H9 (cell line): ENCODE results near the gene KRTAP9-3. TPM values are rescaled to one million over a fixed set of nuclear protein-coding genes. Genes with fewer than 3 reads are reported as not detected.

ENCODE experiments used
- DNase-seq: peaks from one replicate; pipeline ENCODE4 v3.0.0-alpha.2; 2017
- H2AFZ ChIP-seq: one replicate; pipeline ENCODE4 v1.6.1; 2013; ENCODE audit warnings: mild to moderate bottlenecking, low read length, control low read depth, moderate library complexity
- H2AK5ac ChIP-seq: 2 replicates; pipeline ENCODE4 v1.6.1; 2013; ENCODE audit warnings: low read length, control low read depth, mixed read lengths; ENCODE audit not compliant: insufficient read length
- H2BK120ac ChIP-seq: one replicate; pipeline ENCODE4 v1.6.1; 2013; ENCODE audit warnings: low read depth, mild to moderate bottlenecking, low read length, control low read depth, inconsistent platforms; ENCODE audit not compliant: poor library complexity, severe bottlenecking
- H2BK12ac ChIP-seq: 2 replicates; pipeline ENCODE4 v1.6.1; 2013; ENCODE audit warnings: low read length, control low read depth, mixed read lengths, low read depth; ENCODE audit not compliant: insufficient read length
- H2BK15ac ChIP-seq: 2 replicates; pipeline ENCODE4 v1.6.1; 2013; ENCODE audit warnings: low read depth, low read length, control low read depth
- H2BK20ac ChIP-seq: one replicate; pipeline ENCODE4 v1.6.1; 2013; ENCODE audit warnings: low read depth, mild to moderate bottlenecking, low read length, control low read depth, inconsistent platforms; ENCODE audit not compliant: poor library complexity, severe bottlenecking
- H2BK5ac ChIP-seq: 2 replicates; pipeline ENCODE4 v1.6.1; 2013; ENCODE audit warnings: low read length, control low read depth, mixed read lengths; ENCODE audit not compliant: insufficient read length
- H3K14ac ChIP-seq: 2 replicates; pipeline ENCODE4 v1.6.1; 2013; ENCODE audit warnings: low read length, control low read depth; ENCODE audit not compliant: insufficient read depth
- H3K18ac ChIP-seq: 2 replicates; pipeline ENCODE4 v1.6.1; 2013; ENCODE audit warnings: low read depth, mild to moderate bottlenecking, mixed read lengths, low read length, control low read depth; ENCODE audit not compliant: insufficient read length
- H3K23ac ChIP-seq: 2 replicates; pipeline ENCODE4 v1.6.1; 2013; ENCODE audit warnings: low read length, control low read depth, mixed read lengths, low read depth; ENCODE audit not compliant: insufficient read length
- H3K23me2 ChIP-seq: 2 replicates; pipeline ENCODE4 v1.6.1; 2013; ENCODE audit warnings: low read depth, mild to moderate bottlenecking, mixed read lengths, low read length, control low read depth; ENCODE audit not compliant: insufficient read length, poor library complexity, severe bottlenecking
- H3K27ac ChIP-seq: 2 replicates; pipeline ENCODE4 v1.5.1; 2013; ENCODE audit warnings: low read length, control low read depth, mixed read lengths, low read depth; ENCODE audit not compliant: insufficient read length
- H3K27me3 ChIP-seq: 2 replicates; pipeline ENCODE4 v1.6.1; 2013; ENCODE audit warnings: low read length, control low read depth, inconsistent platforms; ENCODE audit not compliant: insufficient read depth
- H3K4ac ChIP-seq: 2 replicates; pipeline ENCODE4 v1.6.1; 2013; ENCODE audit warnings: low read depth, mild to moderate bottlenecking, control low read depth, inconsistent platforms, low read length, moderate library complexity
- H3K4me1 ChIP-seq: 2 replicates; pipeline ENCODE4 v1.6.1; 2013; ENCODE audit warnings: low read length, control low read depth, inconsistent platforms; ENCODE audit not compliant: insufficient read depth
- H3K4me2 ChIP-seq: 2 replicates; pipeline ENCODE4 v1.6.1; 2013; ENCODE audit warnings: low read length, control low read depth, mixed read lengths; ENCODE audit not compliant: insufficient read length, insufficient read depth
- H3K56ac ChIP-seq: 2 replicates; pipeline ENCODE4 v1.6.1; 2013; ENCODE audit warnings: low read depth, mild to moderate bottlenecking, mixed read lengths, low read length, control low read depth; ENCODE audit not compliant: insufficient read length
- H3K79me1 ChIP-seq: 2 replicates; pipeline ENCODE4 v1.6.1; 2013; ENCODE audit warnings: low read depth, mild to moderate bottlenecking, moderate library complexity, low read length, control low read depth, inconsistent platforms; ENCODE audit not compliant: insufficient read depth, poor library complexity, severe bottlenecking
- H3K79me2 ChIP-seq: 2 replicates; pipeline ENCODE4 v1.6.1; 2013; ENCODE audit warnings: low read length, control low read depth, inconsistent platforms; ENCODE audit not compliant: insufficient read depth
- H3K9ac ChIP-seq: 2 replicates; pipeline ENCODE4 v1.6.1; 2013; ENCODE audit warnings: low read length, control low read depth, mixed read lengths; ENCODE audit not compliant: insufficient read length; ENCODE audit errors: extremely low read depth
- H3K9me3 ChIP-seq: one replicate; pipeline ENCODE4 v1.6.1; 2013; ENCODE audit warnings: low read depth, low read length, inconsistent platforms; ENCODE audit not compliant: control insufficient read depth
- H3T11ph ChIP-seq: one replicate; pipeline ENCODE4 v1.6.1; 2013; ENCODE audit warnings: mild to moderate bottlenecking, low read length, control low read depth, inconsistent platforms
- H4K20me1 ChIP-seq: one replicate; pipeline ENCODE4 v1.6.1; 2013; ENCODE audit not compliant: control insufficient read depth, insufficient read length, insufficient read depth
- H4K5ac ChIP-seq: 2 replicates; pipeline ENCODE4 v1.6.1; 2013; ENCODE audit warnings: low read depth, mild to moderate bottlenecking, mixed read lengths, low read length, control low read depth; ENCODE audit not compliant: insufficient read length
- H4K8ac ChIP-seq: replicated peaks from 2 replicates; pipeline ENCODE4 v1.6.1; 2013; ENCODE audit warnings: low read length, control low read depth, mixed read lengths, low read depth; ENCODE audit not compliant: insufficient read length
- H4K91ac ChIP-seq: 2 replicates; pipeline ENCODE4 v1.6.1; 2013; ENCODE audit warnings: low read depth, mild to moderate bottlenecking, moderate library complexity, mixed read lengths, low read length, control low read depth; ENCODE audit not compliant: insufficient read length
- H3K27ac Mint-ChIP-seq, 3 experiments: 2 replicates in 2 of 3; 3 replicates in 1 of 3; pipeline ENCODE4 v1.8.0; 2020 to 2021; ENCODE audit warnings: mixed read lengths in 3 of 3, mild to moderate bottlenecking in 1 of 3, moderate library complexity in 1 of 3
- H3K27me3 Mint-ChIP-seq: 2 replicates; pipeline ENCODE4 v1.8.0; 2021; ENCODE audit warnings: low read depth, mild to moderate bottlenecking, moderate library complexity, mixed read lengths
- H3K36me3 Mint-ChIP-seq, 3 experiments: 2 replicates in 2 of 3; 3 replicates in 1 of 3; pipeline ENCODE4 v1.8.0; 2020 to 2021; ENCODE audit warnings: low read depth in 3 of 3, mixed read lengths in 3 of 3; ENCODE audit not compliant: insufficient read depth in 1 of 3
- H3K4me1 Mint-ChIP-seq, 2 experiments: 2 replicates each; pipeline ENCODE4 v1.8.0; 2020; ENCODE audit warnings: mixed read lengths in 2 of 2
- H3K4me3 Mint-ChIP-seq, 2 experiments: 2 replicates in 1 of 2; 3 replicates in 1 of 2; pipeline ENCODE4 v1.8.0; 2020 to 2021; ENCODE audit warnings: mild to moderate bottlenecking in 2 of 2, mixed read lengths in 2 of 2, moderate library complexity in 1 of 2
- H3K9me3 Mint-ChIP-seq, 2 experiments: 2 replicates in 1 of 2; 3 replicates in 1 of 2; pipeline ENCODE4 v1.8.0; 2020; ENCODE audit warnings: mild to moderate bottlenecking in 2 of 2, mixed read lengths in 2 of 2, moderate library complexity in 1 of 2
- CTCF ChIP-seq: fragments of 200-600 bp; sonication (generic); conservative IDR thresholded peaks from 3 replicates; pipeline ENCODE4 v1.8.0; 2021; ENCODE audit warnings: antibody characterized with exemption, mild to moderate bottlenecking
- WGBS: extraction: QIAGEN DNeasy Blood & Tissue Kit; methylation state at CpG from one replicate; pipeline ENCODE4 v1.1.7; 2013; ENCODE audit warnings: missing lambda C conversion rate, low lambda C conversion rate, mixed read lengths; ENCODE audit not compliant: insufficient read length; ENCODE audit errors: extremely low coverage; 5-methylcytosine and 5-hydroxymethylcytosine counted together
- total RNA-seq: library from RNA; stranded (reverse); gene quantifications from 2 replicates; pipeline ENCODE4 v1.2.1, GENCODE V29; 2021

The KRTAP9-3 gene
- total RNA-seq, 1 experiment from 2014 or later, result not detected

- no peak overlapping the region for H3K27ac Mint-ChIP-seq
- no CpG with 5 or more reads among the region's 2 CpGs for WGBS
Measured at GRCh38 chr17:41223821-41224220, 8.4 kb upstream of the KRTAP9-3 start.

More at GRCh38 chr17:41223821-41224220, 8.4 kb upstream of the KRTAP9-3 start:
- Histone ChIP-seq H3K23me2 (no peaks in the 10 kb centered on the region), H3K9ac (no peak overlapping the region), H2BK15ac (no peak overlapping the region), H2BK5ac (no peak overlapping the region), H3K4me1 (no peaks in the 10 kb centered on the region), H3K14ac (no peak overlapping the region), H3K4ac (no peak overlapping the region), H3K27me3 (no peaks in the 10 kb centered on the region), H3K18ac (no peak overlapping the region), H4K91ac (no peak overlapping the region), H3K23ac (no peak overlapping the region), H4K8ac (no peak overlapping the region), H3K9me3 (no peaks in the 10 kb centered on the region), H4K5ac (no peak overlapping the region), H2AK5ac (no peak overlapping the region), H4K20me1 (no peaks in the 10 kb centered on the region), H3K79me2 (no peaks in the 10 kb centered on the region), H3K27ac (no peak overlapping the region), H2BK12ac (no peak overlapping the region), H2BK20ac (no peak overlapping the region), H3T11ph (no peak overlapping the region), H2AFZ (no peak overlapping the region), H3K56ac (no peak overlapping the region), H3K4me2 (no peak overlapping the region), H3K79me1 (no peaks in the 10 kb centered on the region), H2BK120ac (no peak overlapping the region)
- no peak overlapping the region for H3K4me3 Mint-ChIP-seq
- H3K36me3 Mint-ChIP-seq, result no peaks in the 10 kb centered on the region
- peaks cover 4% of the 10 kb centered on the region; the same call in 1 of the 2 replicates for H3K27me3 Mint-ChIP-seq
- TF ChIP-seq CTCF, result no peak
- 0 out of 4 replicates have a peak, but pooled peaks cover 0 to 5% of the 10 kb centered on the region in 2 experiments for H3K4me1 Mint-ChIP-seq
- no peak for DNase-seq
- peaks cover 3 to 4% of the 10 kb centered on the region in 2 experiments; a peak in 3 of 5 replicates for H3K9me3 Mint-ChIP-seq
